Endothelial cell of umbilical vein (primary cell): Measurements from ENCODE around the gene ATG13. TPM values are rescaled to one million over a fixed set of nuclear protein-coding genes. Genes with fewer than 3 reads are reported as not detected.

Source experiments
- BruUV-seq: library from RNA; stranded (reverse); fragments of 400-500 nt; replicated peaks from 2 replicates; lab custom pipeline; 2021; lab: Mats Ljungman, UMichigan
- CTCF ChIA-PET: fragments of 300-600, 350-600 bp; sonication (Branson Sonifier 250); formaldehyde crosslinking; loops from one replicate; lab custom pipeline; 2021; ENCODE audit warnings: antibody characterized with exemption, inconsistent platforms; lab: Charles Lee
- POLR2A ChIA-PET: fragments of 300-600, 350-600 bp; sonication (Branson Sonifier 250); formaldehyde crosslinking; loops from one replicate; lab custom pipeline; 2021; ENCODE audit warnings: antibody characterized with exemption, inconsistent platforms; lab: Charles Lee
- DNase-seq: peaks from one replicate; pipeline ENCODE4 v3.0.0-alpha.2; 2011; ENCODE audit warnings: low read depth, low spot score
- FAIRE-seq: peaks from 2 replicates; lab custom pipeline; 2011; peaks lifted over from hg19 to GRCh38; lab: Jason Lieb, UNC
- H2AFZ ChIP-seq: 2 replicates; pipeline ENCODE4 v1.6.0; 2012; ENCODE audit warnings: low read depth, low read length, control low read depth, inconsistent platforms
- H3K27ac ChIP-seq: 2 replicates; pipeline ENCODE4 v1.5.1; 2011; ENCODE audit warnings: low read depth, mild to moderate bottlenecking, control low read depth, low read length, moderate library complexity; ENCODE audit not compliant: insufficient read depth
- H3K27me3 ChIP-seq, 2 experiments: 2 replicates each; pipeline versions ENCODE4 v1.6.0 to v1.6.1; 2011; ENCODE audit warnings: low read length in 2 of 2, mixed read lengths in 1 of 2; ENCODE audit not compliant: control insufficient read depth in 2 of 2, insufficient read depth in 2 of 2
- H3K36me3 ChIP-seq, 2 experiments: 2 replicates in 1 of 2; 3 replicates in 1 of 2; pipeline ENCODE4 v1.5.1; 2011; ENCODE audit warnings: low read length in 2 of 2, mild to moderate bottlenecking in 1 of 2, moderate library complexity in 1 of 2; ENCODE audit not compliant: control insufficient read depth in 2 of 2, insufficient read depth in 2 of 2; ENCODE audit errors: extremely low read depth in 1 of 2
- H3K4me1 ChIP-seq: 3 replicates; pipeline ENCODE4 v1.5.1; 2011; ENCODE audit warnings: mild to moderate bottlenecking, low read length; ENCODE audit not compliant: control insufficient read depth, insufficient read depth; ENCODE audit errors: extremely low read depth
- H3K4me2 ChIP-seq: 2 replicates; pipeline ENCODE4 v1.6.1; 2011; ENCODE audit warnings: low read length, control low read depth, mixed read lengths; ENCODE audit not compliant: insufficient read depth
- H3K4me3 ChIP-seq, 3 experiments: fragments of 200-600 bp in 1 of 3; sonication (generic), shearing (Covaris generic) in 1 of 3; replicated peaks in 1 of 3; 2 replicates each; pipeline ENCODE4 v1.5.1; 2011 to 2016; ENCODE audit warnings: control low read depth in 3 of 3, low read length in 3 of 3, mild to moderate bottlenecking in 2 of 3, inconsistent platforms in 1 of 3, low read depth in 1 of 3, moderate library complexity in 1 of 3; ENCODE audit not compliant: insufficient read depth in 1 of 3
- H3K79me2 ChIP-seq: 2 replicates; pipeline ENCODE4 v1.6.0; 2012; ENCODE audit warnings: low read length, inconsistent platforms; ENCODE audit not compliant: control insufficient read depth, insufficient read depth
- H3K9ac ChIP-seq: replicated peaks from 2 replicates; pipeline ENCODE3; 2011; ENCODE audit warnings: low read length, control low read depth; ENCODE audit not compliant: insufficient read depth; ENCODE audit errors: extremely low read depth
- H3K9me1 ChIP-seq: replicated peaks from 3 replicates; pipeline ENCODE4 v1.6.0; 2011; ENCODE audit warnings: mild to moderate bottlenecking, low read length; ENCODE audit not compliant: control insufficient read depth, insufficient read depth; ENCODE audit errors: extremely low read depth
- H3K9me3 ChIP-seq: replicated peaks from 2 replicates; pipeline ENCODE4 v1.5.1; 2012; ENCODE audit warnings: low read length, inconsistent platforms; ENCODE audit not compliant: control insufficient read depth, insufficient read depth
- H4K20me1 ChIP-seq: replicated peaks from 2 replicates; pipeline ENCODE3; 2011; ENCODE audit warnings: mild to moderate bottlenecking, low read length; ENCODE audit not compliant: control insufficient read depth, insufficient read depth; ENCODE audit errors: extremely low read depth
- CTCF ChIP-seq, 2 donors: IDR thresholded peaks; 1 replicate in 1 of 2; 2 replicates in 1 of 2; pipeline ENCODE4 v1.5.1; 2011; ENCODE audit warnings: low read length in 2 of 2, mild to moderate bottlenecking in 2 of 2, moderate library complexity in 2 of 2, control low read depth in 1 of 2, inconsistent platforms in 1 of 2, low read depth in 1 of 2; ENCODE audit not compliant: insufficient read depth in 1 of 2; ENCODE audit errors: extremely low read depth in 1 of 2
- EZH2 ChIP-seq: IDR thresholded peaks from 2 replicates; pipeline ENCODE4 v1.6.1; 2012; ENCODE audit warnings: borderline replicate concordance, low read depth, mild to moderate bottlenecking, moderate library complexity, low read length, inconsistent platforms; ENCODE audit not compliant: severe bottlenecking
- GATA2 ChIP-seq: IDR thresholded peaks from 2 replicates; pipeline ENCODE4 v1.7.0; 2011; ENCODE audit warnings: low read depth, mild to moderate bottlenecking, moderate library complexity, mixed read lengths, low read length; ENCODE audit not compliant: insufficient read length, insufficient read depth
- JUN ChIP-seq: IDR thresholded peaks from 2 replicates; pipeline ENCODE4 v1.6.1; 2011; ENCODE audit warnings: borderline replicate concordance, low read depth; ENCODE audit not compliant: insufficient read length, insufficient read depth
- MYC ChIP-seq: IDR thresholded peaks from one replicate; pipeline ENCODE4 v1.6.1; 2011; ENCODE audit warnings: mild to moderate bottlenecking, low read depth, low read length
- dilution Hi-C: fragments of 300-500 bp; cut with MboI; formaldehyde crosslinking; loops from one replicate; pipeline ENCODE4 v1.15.0; 2019; ENCODE audit warnings: low sequenced_read_pairs; ENCODE audit not compliant: extremely low pct_ligation_motif_present
- intact Hi-C: fragments of 100-400 bp; cut with micrococcal nuclease; formaldehyde crosslinking; loops from one replicate; pipeline ENCODE4 v1.10.0; 2022
- polyA plus RNA-seq, 4 experiments: library from polyadenylated mRNA; depleted of rRNA in 3 of 4; stranded (reverse) in 3 of 4; unstranded in 1 of 4; fragments of >200 nt; gene quantifications; 2 replicates each; pipeline versions ENCODE4 v1.2.1 to v1.2.3, GENCODE V29; 2011 to 2012; ENCODE audit warnings: missing spikeins in 1 of 4
- total RNA-seq: library from RNA; stranded (reverse); gene quantifications from 2 replicates; pipeline ENCODE4 v1.2.3, GENCODE V29; 2021
- TF ChIP-seq, protein P1 (sequence below): IDR thresholded peaks from 2 replicates; pipeline ENCODE4 v1.6.1; 2011; ENCODE audit not compliant: insufficient read depth, insufficient read length

Gene ATG13
- total and polyA plus RNA-seq, 2 donors (not counting 3 experiments of a cell fraction or from before 2014, with no cell fraction given): 60.1 to 66.5 TPM

GRCh38 chr11:46695345-46696211 is 78.2 kb downstream of the ATG13 start:
- intact Hi-C loops (no loop called here), dilution Hi-C loops (no loop called here)
- no peaks in the 10 kb centered on the region for H4K20me1 ChIP-seq
- BruUV-seq: no TSS peak
- H3K9me1 ChIP-seq: no peaks in the 10 kb centered on the region
- no peaks in the 10 kb centered on the region for H3K4me1 ChIP-seq
- H3K27ac ChIP-seq: no peak overlapping the region
- no peak overlapping the region for H3K4me2 ChIP-seq
- ChIA-PET POLR2A (no interaction called here), CTCF (no interaction called here)
- peaks cover 4 to 26% of the 10 kb centered on the region in 2 experiments for H3K36me3 ChIP-seq
- H3K9me3 ChIP-seq: no peaks in the 10 kb centered on the region
- FAIRE-seq: no peak
- H3K4me3 ChIP-seq: no peak overlapping the region
- H3K27me3 ChIP-seq: no peaks in the 10 kb centered on the region
- TF ChIP-seq GATA2 (no peak), MYC (no peak), JUN (no peak), EZH2 (no peak), CTCF (IDR thresholded peaks at IDR 0.05; ENCODE audit: extremely low read depth in 1 of 2, insufficient read depth in 1 of 2, low read depth in 1 of 2, low read length in 2 of 2) (no peak)
- TF ChIP-seq, protein P1, sequence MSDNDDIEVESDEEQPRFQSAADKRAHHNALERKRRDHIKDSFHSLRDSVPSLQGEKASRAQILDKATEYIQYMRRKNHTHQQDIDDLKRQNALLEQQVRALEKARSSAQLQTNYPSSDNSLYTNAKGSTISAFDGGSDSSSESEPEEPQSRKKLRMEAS: no peak
- H2AFZ ChIP-seq: no peak overlapping the region
- peaks cover 13% of the 10 kb centered on the region for H3K79me2 ChIP-seq
- no peak overlapping the region for H3K9ac ChIP-seq
- DNase-seq: no peak
